OCI-LY7 (cell line): ENCODE results near the gene CDC42EP3.

Experiments used
- EZH2phosphoT487 ChIP-seq: fragments of 200-600 bp; sonication (generic); IDR thresholded peaks from 2 replicates; pipeline ENCODE4 v1.6.1; 2018; ENCODE audit warnings: low read depth, borderline replicate concordance, mild to moderate bottlenecking, mixed run types, antibody characterized with exemption, low read length, moderate library complexity, mixed read lengths
- TF ChIP-seq, protein P1 (sequence below): fragments of 200-600 bp; sonication (generic); conservative IDR thresholded peaks from 2 replicates; pipeline ENCODE4 v1.5.1; 2014; ENCODE audit warnings: mild to moderate bottlenecking, antibody characterized with exemption, low read length, moderate library complexity, mixed read lengths

GRCh38 chr2:37643730-37644078 is 27.7 kb downstream of the CDC42EP3 start:
- TF ChIP-seq, protein P1, sequence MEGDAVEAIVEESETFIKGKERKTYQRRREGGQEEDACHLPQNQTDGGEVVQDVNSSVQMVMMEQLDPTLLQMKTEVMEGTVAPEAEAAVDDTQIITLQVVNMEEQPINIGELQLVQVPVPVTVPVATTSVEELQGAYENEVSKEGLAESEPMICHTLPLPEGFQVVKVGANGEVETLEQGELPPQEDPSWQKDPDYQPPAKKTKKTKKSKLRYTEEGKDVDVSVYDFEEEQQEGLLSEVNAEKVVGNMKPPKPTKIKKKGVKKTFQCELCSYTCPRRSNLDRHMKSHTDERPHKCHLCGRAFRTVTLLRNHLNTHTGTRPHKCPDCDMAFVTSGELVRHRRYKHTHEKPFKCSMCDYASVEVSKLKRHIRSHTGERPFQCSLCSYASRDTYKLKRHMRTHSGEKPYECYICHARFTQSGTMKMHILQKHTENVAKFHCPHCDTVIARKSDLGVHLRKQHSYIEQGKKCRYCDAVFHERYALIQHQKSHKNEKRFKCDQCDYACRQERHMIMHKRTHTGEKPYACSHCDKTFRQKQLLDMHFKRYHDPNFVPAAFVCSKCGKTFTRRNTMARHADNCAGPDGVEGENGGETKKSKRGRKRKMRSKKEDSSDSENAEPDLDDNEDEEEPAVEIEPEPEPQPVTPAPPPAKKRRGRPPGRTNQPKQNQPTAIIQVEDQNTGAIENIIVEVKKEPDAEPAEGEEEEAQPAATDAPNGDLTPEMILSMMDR, result no peak
- TF ChIP-seq EZH2phosphoT487, result no peak
